HG03103 (cell line): ENCODE data around the gene CENPP.

Experiments used
- ATAC-seq: cut with Tn5 transposase; IDR thresholded peaks from one replicate; pipeline ENCODE4 v1.9.1; 2021; ENCODE audit warnings: low read depth; ENCODE audit not compliant: unreplicated experiment

The CENPP gene

DNA sequence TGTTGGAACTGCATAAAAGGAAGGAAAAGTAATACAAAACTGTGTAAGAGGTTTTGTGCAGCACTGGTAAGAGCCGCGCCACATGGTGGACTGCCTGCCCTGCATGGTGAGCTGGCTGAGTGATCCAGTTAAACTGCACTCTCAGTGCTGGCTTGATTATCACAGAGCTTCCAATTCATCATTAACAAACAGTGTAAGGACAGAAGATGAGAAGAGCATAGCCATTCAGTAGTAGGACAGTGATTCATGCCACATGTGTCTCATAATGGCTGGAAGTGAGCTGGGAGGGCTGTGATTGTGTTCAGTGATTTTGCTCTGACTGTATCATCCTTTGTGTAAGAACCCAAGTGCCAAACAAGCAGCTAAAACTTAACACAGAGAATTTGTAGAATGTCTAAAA, 142.5 kb downstream of the CENPP start:
- ATAC-seq, result no peak

DNA sequence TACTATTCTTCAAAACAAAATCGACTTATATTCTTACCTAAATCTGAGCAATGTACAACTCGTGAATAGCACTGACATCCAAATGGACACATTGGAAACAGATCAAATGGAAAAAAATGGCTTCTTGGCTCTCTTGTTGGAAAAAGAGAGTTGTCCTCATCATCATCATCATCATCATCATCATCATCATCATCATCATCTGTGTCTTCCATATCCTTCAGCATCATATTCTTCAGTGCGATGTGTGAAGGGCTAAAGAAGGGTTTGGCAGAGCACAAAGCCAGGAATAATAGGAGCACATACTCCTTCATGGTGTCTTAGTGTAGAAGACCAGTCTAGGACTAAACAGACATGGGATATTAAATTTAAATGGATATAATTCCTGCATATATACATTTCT, 148.8 kb downstream of the CENPP start:
- no peak for ATAC-seq

DNA sequence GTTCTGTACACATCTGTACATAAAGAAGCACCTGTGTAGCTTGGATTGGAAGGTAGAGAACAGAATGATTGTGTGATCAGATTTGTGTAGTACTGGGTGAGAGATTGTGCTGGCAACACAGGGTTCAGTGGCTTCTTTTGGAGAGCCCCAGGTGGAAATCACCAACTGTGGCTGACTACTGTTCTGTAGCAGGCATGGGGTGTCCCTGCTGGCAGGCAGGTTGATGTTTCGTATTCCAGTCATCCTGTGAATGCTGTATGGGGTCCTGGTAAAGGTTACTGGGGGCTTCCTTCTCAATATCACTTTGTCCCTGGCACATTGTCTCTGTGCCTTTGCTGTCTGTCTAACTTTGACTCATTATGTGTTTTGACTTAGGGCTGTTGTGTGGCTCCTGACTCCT, 151.2 kb downstream of the CENPP start:
- ATAC-seq, result no peak

DNA sequence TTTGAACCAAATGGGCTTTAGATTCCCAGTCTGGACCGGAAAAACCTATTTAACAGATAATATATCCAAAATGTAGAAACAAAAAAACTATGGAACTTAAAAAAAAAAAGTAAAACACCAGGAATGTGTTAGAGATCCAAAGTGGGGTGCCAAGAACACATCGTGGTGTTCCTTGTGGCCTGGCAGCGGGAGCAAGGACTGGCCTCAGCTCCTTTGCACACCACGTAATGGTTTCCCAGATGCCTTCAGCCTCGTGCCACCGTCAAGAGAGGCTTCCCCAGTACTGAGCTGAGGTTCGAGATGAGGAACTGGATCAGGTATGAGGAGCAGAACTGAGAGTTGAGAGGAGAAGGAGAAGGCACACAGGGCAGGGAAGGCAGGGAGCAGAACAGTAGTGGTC, 153.0 kb downstream of the CENPP start:
- no peak for ATAC-seq

DNA sequence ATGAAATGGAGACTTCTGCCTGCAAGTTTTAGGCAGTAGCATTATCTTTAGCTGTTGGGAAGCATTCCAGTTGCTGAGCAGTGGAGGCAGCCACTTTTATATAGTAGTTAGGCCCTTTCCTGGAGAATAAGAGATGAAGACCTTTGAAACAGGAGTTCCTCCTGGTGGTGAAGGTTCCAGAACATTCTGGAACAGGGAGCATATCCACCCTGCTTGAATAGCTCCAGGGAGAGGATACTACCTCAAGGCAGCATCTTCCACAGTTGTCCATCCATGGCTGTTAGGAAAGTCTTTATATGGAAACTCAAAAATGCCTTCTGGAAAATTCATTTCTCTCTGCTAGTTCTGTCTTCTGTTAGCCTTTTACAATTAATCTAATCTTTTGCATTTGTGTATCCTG, 153.6 kb downstream of the CENPP start:
- no peak for ATAC-seq

DNA sequence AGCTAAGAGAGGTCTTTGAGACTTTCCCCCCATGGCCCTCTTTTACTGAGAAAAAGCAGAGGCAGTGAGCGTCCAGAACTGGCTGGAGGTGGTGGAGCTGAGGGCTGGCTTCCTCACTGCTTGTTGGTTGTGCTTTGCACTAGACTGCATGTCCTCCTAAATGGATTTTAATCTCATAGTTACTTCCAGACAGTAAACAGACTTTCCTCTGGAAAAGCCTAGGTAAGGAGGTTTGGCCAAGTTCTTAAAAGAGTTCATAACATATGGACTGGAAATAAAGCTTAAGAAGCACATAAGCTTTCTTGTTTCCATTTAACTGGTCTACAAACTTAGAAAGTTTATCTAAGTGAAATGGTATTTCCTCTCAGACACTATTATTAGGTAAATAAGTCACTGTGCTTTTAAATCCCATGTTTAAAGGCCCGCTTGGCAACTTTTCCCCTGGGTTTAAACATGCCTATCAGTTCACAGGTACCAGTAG, 154.6 kb downstream of the CENPP start:
- no peak for ATAC-seq

DNA sequence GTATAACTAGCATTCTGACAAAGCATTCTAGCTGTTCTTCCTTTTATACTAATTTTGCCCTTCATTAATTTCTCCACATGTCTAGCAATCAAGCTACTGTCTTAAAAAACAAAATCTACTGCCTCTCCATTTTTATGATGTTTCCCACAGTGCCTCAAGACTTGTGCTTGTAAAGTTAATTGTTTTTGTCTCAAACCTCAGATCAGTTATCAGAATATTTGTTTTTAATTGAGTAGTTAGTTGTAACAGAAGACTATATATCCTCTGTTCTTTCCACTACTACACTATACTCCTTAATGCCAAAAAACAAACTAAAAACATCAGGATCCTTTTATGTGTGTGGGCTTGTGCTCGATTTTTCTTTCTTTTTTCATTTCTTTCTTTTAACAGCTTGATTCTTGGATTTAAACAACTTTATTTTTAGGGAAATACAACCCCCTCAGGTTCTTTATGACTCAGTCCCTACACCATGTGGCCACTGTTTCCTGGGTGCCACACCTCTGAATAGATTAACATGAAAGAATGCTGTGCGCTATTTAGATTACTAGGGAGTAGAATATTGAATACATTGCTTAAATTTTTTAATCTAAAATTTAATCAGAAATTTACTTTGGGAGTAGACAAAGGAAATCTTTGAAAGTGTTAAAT, 155.4 kb downstream of the CENPP start:
- ATAC-seq, result no peak

DNA sequence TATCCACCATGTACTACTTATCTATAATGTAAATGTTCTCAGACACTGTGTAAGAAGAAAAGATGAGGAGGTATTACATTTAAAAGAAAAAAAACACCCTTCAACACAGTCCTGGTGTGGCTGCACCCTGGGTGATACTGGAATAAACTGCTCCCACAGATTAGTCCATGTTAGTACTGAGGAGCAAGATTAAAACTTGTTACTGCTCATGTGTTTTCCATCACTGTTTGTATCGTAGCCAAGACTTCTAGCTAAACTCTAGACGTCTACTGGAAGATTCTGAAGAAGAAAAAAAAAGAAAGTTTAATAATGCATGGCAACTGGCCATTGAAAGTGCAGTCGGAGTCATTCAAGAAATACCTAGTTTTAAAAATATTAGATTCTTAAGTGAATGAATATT, 156.6 kb downstream of the CENPP start, which contains the start of gene ASPN:
Gene ASPN (minus strand): TSS at position 178 of the 400 bp plus-strand sequence.
- ATAC-seq, result no peak

DNA sequence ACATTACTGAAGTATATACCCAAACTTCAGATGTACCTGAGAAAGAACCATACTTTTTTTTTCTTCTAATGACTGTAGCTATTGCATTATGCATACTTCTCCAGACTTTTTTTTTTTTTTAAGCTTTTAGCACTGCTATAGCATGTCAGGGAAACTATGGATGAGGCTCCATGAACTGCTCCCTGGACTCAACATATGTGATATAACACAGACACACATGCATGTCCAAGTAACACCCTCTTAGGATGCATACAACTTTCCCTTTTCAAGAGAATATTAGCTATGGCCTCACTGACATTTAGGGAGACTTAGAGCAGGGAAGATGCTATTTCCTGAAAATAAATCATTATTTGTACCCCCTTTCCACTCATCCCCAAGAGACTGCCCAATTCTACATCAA, 157.1 kb downstream of the CENPP start:
- ATAC-seq, result no peak

DNA sequence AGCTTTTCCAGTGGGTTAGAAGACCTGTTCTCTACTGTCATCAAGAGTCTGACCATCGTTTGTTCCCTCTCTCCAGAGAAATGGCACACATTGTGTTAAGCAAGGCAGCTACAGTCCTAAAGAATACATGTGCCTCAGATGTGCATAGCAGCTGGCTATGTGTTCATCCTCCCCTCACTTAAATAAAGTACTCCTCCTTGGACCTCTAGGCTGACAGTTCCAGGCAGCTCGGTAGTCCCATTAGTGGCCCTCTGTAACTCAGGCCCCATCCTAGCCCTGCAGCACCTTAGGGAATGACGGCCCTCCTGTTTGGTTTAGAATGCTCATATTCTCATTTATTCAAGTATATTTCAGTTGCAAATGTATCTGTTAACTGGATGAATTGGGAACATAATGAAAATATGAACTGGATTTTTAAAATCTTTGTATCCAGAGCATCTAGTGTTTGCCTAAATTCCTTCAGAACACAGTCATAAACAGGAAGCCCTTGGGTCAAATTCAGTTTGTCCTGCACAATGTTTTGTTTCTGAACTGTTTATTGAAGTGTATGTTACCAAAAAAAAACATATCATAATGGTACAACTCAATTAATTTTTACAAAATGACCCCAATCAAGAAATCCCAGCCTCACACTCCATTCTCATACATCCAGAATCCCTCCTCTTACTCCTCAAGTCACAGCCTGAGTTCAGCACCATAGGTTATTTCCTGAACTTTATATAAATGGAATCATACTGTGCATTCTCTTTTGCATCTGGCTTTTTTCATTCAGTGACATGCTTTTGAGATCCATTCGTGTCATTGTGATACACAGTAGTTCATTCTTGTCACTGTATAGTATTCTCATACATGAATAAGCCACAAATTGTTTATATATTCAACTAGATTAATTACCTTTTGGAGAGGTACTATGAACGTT, 158.1 kb downstream of the CENPP start:
- ATAC-seq, result no peak

DNA sequence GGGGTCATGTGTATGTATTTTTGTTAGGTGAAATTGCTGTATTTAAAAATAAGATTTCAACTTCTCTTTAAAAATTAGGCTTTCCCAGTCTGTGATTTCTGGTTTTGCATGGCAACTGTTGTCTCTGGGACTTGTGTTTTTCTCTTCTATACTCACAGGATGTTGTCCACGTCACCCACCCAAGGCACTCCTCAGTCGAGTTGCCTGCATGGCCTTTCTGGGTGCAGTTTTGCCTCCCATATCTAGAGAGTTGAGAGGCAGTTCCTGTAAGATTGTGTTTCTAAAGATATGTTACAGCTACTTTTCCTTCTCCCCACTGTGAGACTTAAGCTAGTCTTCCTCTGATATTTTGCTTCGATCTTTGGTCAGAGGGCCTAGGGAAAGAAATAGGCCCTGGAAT, 158.8 kb downstream of the CENPP start:
- no peak for ATAC-seq

DNA sequence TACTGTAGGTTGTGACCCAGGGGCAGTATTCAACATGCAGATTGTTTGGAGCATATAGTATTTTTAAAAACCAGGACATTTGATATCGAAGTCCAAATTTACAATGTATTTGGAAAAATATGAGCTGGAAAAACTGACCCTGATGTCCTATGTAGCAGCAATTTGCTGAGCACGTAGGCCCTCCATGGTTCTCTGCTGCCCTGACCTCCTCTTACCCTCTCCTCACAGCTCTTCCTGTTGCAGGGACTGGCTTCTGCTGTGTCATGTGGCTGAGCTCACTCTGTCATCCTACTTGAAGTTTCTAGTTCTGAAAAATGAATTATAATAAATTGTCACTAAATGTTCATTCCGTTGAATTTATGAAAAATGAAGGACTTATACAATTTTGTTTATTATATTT, 160.6 kb downstream of the CENPP start:
- no peak for ATAC-seq

DNA sequence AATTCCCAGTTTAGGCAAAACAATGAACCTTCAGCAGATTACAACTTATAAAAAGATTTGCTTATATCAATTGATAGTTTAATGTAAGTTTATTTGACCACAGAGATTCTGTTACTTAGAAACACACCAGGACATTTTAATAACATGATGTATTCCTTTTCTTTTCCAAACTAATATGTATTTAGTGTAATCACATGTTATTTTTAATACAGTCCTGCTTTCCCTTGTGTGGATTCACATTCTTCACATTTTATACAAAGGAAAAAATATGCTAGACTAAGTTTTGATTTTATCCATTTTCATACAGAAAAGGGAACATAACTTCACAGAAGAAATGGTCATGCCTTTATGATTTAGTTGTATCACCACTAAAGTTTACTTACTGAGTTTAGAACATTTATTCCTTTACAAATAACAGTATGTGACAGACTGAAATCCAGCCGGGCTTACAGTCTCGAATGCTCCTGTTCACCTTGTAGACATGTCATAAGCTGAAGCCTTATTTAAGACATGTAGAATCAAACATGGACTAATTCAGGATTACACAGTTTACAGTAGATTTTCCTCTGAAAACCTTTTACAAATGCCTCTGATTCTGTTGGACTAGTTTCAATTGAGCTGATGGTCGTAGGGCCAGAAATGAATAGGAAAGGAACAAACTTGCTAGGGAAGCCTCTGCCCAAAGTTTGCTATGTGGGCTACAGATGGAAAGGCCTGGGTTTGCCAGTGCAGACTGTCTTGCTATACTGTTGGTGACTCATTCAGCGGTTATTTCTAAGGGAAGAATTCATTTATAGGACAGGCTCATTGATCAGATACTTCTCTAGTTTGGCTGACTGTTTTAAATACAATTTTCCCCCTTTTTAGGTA, 163.2 kb downstream of the CENPP start:
- ATAC-seq, result no peak

DNA sequence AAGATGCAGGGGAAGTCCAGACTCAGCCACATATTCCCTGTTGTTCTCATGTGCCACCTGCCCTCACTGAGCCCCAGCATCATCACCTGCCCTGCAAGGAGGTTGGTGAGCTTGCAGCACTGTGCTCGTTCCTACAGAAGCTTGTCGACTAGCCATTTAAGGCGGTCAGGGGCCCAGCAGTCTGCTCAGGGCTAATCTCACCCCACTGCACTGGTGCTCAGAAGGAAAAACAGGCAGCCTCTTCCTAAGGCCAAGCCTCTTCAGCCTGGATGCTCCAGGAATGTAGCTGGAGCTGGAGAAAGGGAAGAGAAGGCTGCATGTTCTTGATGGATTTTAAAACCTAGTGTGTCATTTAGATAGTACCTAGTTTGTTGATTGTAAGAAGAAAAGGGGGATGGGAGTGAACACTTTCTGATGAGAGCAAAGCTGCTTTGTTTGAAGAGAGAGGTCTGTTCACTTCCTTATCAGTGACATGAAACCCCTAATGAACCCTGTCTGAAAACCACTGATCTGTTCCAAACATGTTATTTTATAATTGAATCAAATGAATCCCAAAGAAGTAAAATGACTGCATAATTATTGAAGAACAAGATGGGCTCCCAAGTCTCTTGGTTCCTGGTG, 167.1 kb downstream of the CENPP start:
- no peak for ATAC-seq

DNA sequence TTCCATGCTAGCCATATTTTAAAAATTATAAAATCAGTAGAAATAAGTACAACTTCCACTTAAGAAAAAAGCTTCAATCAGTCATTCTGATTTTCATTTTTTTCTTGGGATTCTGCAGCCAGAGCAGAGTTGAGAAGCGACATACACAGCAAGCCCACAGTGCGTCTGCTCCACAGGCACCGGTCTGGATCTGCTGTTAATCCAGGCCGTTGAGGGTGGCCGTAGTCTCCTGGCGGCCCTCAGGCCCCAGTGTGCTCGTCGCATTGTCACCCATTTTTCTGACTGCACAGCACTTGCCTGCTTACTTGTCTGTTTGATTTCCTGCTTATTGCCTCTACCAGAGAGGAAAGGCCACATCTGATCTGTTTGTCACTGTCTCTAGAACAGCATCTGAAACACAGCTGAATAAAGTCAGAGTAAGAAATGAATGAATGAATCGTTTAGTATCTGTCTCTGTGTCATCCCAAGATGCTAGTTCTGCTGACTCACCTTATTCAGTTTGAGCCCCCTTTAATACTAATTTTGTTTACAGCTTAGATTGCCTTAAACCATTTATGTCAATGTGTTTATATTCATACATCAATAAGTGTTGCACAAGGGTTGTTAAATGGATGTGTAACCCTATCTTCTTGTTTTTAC, 168.1 kb downstream of the CENPP start:
- ATAC-seq, result no peak

DNA sequence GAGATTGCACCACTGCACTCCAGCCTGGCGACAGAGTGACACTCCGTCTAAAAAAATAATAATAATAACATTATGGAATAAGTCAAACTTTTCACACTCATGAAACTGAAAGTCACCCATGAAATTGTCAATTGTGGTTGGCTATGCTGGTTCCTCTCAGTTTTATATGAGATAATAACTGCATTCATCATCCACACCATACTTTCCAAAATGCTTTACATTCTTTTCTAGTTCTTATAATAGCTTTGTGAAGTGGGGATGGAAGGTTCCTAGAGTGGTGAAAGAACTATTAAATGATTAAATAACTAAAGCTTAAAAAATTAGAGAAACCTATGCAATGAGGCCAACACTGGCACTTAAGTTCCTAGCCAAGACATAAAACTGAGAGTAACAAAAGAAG, 169.1 kb downstream of the CENPP start:
- no peak for ATAC-seq

DNA sequence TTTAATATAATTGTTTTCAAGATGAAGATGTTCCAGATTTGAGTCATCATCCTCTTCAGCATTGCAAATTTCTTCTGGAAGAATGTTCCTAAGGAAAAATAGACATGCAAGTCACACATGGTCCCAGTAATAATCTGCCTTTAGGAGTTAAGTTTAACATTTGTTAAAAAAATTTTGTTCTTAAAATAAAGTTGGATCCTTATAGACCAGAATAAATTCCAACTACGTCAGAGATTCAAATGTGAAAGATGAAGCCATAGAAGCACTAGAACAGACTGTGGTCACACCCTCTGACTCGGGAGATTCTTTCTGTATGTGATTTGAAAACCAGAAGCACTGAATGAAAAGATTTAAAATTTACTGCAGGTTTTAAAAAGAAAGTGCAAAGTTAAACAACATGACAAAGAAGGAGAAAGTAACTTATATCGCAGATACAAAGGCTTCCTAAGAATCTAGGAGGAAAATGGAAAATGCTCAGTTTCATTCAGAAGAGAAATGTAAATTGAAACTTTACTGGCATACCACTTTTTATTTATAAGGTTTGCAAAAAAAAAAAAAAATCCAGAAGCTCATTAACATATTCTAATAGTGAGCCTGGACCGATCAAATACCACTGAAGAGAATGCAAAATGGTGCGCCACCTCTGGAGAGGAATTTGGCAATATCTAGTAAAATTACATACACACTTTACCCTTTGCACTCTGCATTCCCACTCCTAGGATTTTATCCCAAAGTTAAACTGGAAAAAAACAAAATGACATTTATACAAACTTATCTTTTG, 170.8 kb downstream of the CENPP start:
- ATAC-seq, result no peak

DNA sequence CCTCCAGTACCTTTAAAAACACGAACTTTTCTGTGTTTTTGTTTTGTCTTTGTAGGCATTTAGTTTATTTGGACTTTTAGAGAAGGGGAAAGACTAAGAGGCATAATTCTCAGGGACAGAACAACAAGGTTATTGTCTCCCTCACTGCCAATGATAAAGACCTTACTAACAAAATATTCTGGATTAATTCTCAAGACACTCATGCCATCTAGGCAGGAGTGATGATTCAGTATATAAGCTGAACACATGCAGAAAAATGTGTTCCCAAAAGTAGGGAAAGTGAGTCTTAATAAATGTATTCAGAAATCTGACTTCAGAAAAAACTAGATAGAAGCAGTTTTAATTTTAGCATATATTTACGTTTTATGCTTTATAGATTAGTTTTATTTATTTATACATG, 173.9 kb downstream of the CENPP start:
- no peak for ATAC-seq

DNA sequence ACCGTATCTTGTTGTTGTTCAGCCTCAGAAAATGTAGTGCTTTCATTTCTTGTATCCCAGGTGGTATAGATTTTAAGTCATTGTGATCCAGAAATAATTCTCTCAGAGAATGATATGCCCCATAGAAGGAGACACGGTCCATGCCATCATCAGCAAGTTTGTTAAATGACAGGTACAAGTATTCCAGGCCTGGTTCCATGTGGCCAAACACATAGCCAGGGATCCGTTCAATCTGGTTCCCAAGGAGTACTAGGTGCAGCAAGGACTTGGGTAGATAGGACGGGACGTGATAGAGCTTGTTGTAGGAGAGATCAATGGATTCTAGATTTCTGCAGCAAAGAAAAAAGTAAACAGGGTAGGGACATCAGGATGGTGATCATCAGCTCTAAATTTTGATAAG, 175.0 kb downstream of the CENPP start:
- ATAC-seq, result no peak
